ENCODE results near the gene SLC66A1. TPM values are rescaled to one million over a fixed set of nuclear protein-coding genes. Genes with fewer than 3 reads are reported as not detected.

Gene SLC66A1
- total RNA-seq, 4 donors from 2014 or later = 6.8 to 14.3 (median 10.3) TPM

DNA sequence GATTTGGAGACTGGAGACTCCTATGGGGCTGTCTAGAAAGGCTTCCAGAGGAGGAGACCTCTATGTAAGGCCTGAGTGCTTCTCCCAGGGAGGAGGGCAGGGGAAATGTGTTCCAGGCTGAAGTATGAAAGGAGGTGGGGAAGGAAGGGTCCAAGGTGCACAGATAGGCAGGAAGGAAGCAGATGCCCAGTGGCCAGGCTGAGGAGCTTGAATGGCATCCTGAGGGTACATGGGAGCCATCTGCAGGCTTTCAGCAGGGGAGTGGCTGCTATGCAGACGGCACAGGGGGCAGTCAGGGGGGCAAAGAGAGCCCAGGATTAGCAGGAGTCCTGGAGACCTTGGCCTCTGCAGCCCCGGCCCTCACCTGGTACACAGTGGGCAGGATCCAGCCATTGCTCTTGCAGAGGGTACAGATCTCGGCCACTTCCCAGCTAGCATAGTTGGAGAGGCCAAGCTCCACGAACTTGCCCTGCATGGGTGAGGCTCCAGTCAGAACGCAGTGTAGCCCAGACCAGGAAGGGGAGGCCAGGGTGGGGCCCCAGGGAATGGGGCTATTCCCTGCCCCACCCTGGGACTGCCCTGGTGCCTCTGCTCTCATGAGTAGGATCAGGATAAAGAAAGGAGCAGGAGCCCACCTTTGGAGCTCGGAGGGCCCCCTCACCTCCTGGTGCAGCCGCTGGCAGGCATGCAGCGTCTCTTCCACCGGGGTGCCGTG is 4.2 kb upstream of the SLC66A1 start:
- H3K4me3 ChIP-seq = no peak overlapping the region
- WGBS, 2 donors = 96% methylated on average over 2 of the region's 10 CpGs; no CpG with 5 or more reads in 1 of the 2 donors
- no peaks in the 10 kb centered on the region for H3K9me3 ChIP-seq
- peaks cover 23 to 61% (median 28%) of the 10 kb centered on the region in 3 donors for H3K36me3 ChIP-seq
- DNase-seq = no peak
- no peaks in the 10 kb centered on the region for H3K27me3 ChIP-seq
- no peak overlapping the region for H3K27ac ChIP-seq
- TF ChIP-seq, protein P1, sequence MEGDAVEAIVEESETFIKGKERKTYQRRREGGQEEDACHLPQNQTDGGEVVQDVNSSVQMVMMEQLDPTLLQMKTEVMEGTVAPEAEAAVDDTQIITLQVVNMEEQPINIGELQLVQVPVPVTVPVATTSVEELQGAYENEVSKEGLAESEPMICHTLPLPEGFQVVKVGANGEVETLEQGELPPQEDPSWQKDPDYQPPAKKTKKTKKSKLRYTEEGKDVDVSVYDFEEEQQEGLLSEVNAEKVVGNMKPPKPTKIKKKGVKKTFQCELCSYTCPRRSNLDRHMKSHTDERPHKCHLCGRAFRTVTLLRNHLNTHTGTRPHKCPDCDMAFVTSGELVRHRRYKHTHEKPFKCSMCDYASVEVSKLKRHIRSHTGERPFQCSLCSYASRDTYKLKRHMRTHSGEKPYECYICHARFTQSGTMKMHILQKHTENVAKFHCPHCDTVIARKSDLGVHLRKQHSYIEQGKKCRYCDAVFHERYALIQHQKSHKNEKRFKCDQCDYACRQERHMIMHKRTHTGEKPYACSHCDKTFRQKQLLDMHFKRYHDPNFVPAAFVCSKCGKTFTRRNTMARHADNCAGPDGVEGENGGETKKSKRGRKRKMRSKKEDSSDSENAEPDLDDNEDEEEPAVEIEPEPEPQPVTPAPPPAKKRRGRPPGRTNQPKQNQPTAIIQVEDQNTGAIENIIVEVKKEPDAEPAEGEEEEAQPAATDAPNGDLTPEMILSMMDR (IDR thresholded peaks at IDR 0.05) = no peak
- TF ChIP-seq POLR2A (IDR thresholded peaks at IDR 0.05) = no peak
- intact Hi-C loops (cut with DNase I) = no loop called here
- peaks cover 9 to 39% (median 14%) of the 10 kb centered on the region in 3 donors for H3K4me1 ChIP-seq

DNA sequence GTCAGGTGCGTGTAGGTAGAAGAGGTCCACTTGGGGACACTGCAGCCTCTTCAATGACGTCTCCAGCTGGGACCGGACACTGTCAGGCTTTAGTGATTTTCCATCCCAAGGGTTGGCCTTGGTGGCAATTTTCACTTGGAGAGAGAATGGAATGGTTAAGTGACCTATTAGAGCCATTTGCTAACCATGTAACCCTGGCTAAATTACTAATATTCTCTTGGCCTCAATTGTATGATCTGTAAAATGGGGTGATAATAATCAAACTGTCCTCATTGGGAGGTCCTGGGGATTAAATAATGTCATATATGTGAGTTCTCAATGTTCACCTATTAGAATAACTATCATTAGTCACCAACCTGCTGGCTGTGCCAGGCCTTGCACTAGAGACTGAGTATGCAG is 3.6 kb upstream of the SLC66A1 start:
- peaks cover 21 to 55% (median 27%) of the 10 kb centered on the region in 3 donors for H3K36me3 ChIP-seq
- WGBS, 2 donors = 100% methylated on average over 1 of the region's 3 CpGs
- peaks cover 13 to 45% (median 16%) of the 10 kb centered on the region in 3 donors for H3K4me1 ChIP-seq
- DNase-seq = no peak
- intact Hi-C loops (cut with DNase I) = no loop called here
- H3K9me3 ChIP-seq = no peaks in the 10 kb centered on the region
- no peak overlapping the region for H3K4me3 ChIP-seq
- no peaks in the 10 kb centered on the region for H3K27me3 ChIP-seq
- H3K27ac ChIP-seq = no peak overlapping the region
- TF ChIP-seq, protein P1 (IDR thresholded peaks at IDR 0.05) = no peak
- TF ChIP-seq POLR2A (IDR thresholded peaks at IDR 0.05) = no peak

DNA sequence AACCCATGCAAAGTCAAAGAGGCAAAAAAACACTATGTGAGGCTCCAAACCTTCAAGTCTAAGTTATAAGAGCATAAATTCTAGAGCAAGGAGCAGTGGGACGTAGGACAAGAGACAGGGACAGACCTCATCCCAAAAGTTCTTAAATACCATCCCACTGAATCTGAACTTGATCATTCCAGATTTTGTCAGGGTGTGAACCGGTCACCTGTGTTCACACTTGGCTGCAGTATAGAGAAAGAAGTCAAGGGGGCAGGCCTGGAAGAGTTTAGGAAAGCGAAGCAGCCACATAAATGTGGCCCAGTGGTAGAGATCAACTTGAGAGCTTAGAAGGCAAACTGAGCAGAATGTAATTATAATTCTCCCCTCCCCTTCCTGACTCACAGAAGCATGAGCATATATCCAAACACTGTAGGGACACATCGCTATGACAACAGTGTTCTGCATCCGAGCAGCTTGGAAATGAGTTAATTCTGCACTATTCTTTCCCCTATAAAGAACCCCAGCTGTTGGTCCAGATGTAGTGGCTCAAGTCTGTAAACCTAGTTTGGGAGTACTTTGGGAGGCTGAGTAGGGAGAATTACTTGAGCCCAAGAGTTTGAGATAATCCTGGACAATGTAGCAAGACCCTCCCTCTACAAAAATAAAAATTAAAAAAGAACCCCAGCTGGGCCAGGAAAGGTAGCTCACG is 2.9 kb upstream of the SLC66A1 start:
- intact Hi-C loops (cut with DNase I) = no loop called here
- no peak overlapping the region for H3K27ac ChIP-seq
- peaks cover 13 to 52% (median 16%) of the 10 kb centered on the region in 3 donors for H3K4me1 ChIP-seq
- H3K9me3 ChIP-seq = no peaks in the 10 kb centered on the region
- WGBS, 2 donors = 71 to 87% methylated on average over 6 of the region's 6 CpGs
- H3K36me3 ChIP-seq = peaks cover 14 to 48% (median 20%) of the 10 kb centered on the region in 3 donors
- no peak for DNase-seq
- no peak for TF ChIP-seq POLR2A (IDR thresholded peaks at IDR 0.05)
- TF ChIP-seq, protein P1 (IDR thresholded peaks at IDR 0.05) = no peak
- no peaks in the 10 kb centered on the region for H3K27me3 ChIP-seq
- no peak overlapping the region for H3K4me3 ChIP-seq

DNA sequence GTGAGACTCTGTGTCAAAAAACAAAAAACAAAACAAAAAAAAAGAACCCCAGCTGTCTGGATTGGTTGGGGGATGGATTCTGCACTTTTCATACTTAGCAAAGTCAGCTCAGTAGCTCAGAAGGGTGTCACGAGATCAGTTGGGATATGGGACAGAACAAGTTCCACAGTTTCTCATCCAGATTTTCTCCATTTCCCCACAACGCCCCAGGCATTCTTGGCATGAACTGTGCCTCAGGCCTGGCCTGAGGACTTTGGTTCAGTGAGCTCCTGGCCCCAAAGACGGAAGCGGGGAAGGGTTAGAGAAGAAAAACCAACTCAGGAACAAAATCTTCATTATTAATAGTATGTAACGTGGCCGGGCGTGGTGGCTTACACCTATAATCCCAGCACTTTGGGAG is 2.1 kb upstream of the SLC66A1 start:
- Histone ChIP-seq H3K4me3 (no peak overlapping the region), H3K36me3 (peaks cover 14 to 40% (median 14%) of the 10 kb centered on the region in 3 donors), H3K27ac (no peak overlapping the region), H3K4me1 (peaks cover 13 to 60% (median 16%) of the 10 kb centered on the region in 3 donors), H3K9me3 (no peaks in the 10 kb centered on the region), H3K27me3 (no peaks in the 10 kb centered on the region)
- intact Hi-C loops (cut with DNase I) = no loop called here
- 71 to 84% methylated on average over 7 of the region's 7 CpGs for WGBS, 2 donors
- no peak for DNase-seq
- TF ChIP-seq POLR2A (IDR thresholded peaks at IDR 0.05) = no peak
- TF ChIP-seq, protein P1 (IDR thresholded peaks at IDR 0.05) = no peak
